22Rv1 (cell line): Measurements from ENCODE around the gene NOC2L.

ENCODE experiments used
- H3K27ac ChIP-seq: fragments of 450-650 bp; 2 replicates; pipeline ENCODE4 v1.5.1; 2017
- CTCF ChIP-seq: fragments of 450-650 bp; IDR thresholded peaks from 2 replicates; pipeline ENCODE4 v1.5.1; 2017; ENCODE audit warnings: mild to moderate bottlenecking
- ZFX ChIP-seq: fragments of 450-650 bp; IDR thresholded peaks from 2 replicates; pipeline ENCODE4 v1.6.1; 2017; ENCODE audit warnings: antibody characterized with exemption, borderline replicate concordance

The NOC2L gene

DNA sequence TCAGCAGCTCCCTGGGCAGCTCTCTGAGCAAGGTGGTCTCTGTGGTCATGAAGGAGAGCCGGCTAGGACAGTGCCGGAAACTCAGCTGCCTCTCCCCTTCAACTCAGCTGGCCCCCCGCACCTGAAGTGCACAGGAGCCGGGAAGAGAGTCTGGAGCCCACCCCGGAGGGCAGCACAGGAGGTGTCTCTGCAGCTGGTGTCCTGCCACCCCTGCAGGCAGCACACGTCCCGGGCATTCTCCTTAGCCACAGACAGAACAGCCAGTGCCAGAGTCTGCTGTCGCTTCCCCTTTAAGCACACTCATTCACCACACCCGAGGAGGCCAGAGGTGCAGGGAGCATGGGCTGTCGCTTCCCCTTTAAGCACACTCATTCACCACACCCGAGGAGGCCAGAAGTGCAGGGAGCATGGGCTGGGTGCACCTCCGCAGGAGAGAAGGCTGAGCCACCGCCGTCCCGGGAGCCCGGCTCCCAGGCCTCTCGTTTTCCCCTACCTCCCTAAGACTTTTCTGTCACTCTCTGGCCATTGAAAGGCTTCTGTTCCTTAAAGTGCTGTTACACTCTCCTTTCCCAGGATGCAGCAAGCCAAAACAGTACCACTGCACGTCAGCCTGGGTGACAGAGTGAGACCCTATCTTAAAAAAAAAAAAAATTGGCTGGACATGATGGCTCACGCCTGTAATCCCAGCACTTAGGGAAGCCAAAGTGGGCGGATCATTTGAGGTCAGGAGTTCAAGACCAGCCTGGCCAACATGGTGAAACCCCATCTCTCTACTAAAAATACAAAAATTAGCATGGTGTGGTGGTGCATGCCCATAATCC is 52.2 kb downstream of the NOC2L start:
- peak overlapping the region; percentile 62 for H3K27ac ChIP-seq

GRCh38 chr1:905811-906599 is 53.1 kb downstream of the NOC2L start:
- TF ChIP-seq ZFX (no peak), CTCF (no peak)
- H3K27ac ChIP-seq = peak overlapping the region; percentile 62

More for the DNA sequence above, 52.2 kb downstream of the NOC2L start:
- TF ChIP-seq CTCF (no peak), ZFX (no peak)

GRCh38 chr1:905071-905749 is 53.8 kb downstream of the NOC2L start:
- TF ChIP-seq ZFX (no peak), CTCF (no peak)
- peak overlapping the region; percentile 62 for H3K27ac ChIP-seq

DNA sequence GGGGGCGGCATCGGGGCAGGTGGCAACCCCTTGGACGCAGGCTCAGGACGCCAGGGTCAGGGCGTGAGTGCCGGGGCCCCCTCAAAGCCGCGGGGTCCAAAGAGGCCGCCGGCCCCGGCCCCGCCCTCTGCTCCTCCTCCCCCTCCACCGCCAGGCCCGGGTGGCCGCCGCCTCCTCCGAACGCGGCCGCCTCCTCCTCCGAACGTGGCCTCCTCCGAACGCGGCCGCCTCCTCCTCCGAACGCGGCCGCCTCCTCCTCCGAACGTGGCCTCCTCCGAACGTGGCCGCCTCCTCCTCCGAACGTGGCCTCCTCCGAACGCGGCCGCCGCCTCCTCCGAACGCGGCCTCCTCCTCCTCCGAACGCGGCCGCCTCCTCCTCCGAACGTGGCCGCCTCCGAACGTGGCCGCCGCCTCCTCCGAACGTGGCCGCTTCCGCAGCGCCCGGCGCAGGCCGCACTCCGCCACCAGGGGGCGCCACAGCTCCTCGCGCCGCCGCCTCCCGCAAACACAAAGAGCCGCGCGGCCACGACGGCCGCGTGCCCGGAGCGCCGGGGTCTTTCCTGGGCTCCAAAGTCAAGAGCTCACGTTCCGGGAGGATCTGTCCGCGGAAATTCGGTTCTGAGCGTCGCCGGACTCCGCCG is 54.6 kb downstream of the NOC2L start:
- peak overlapping the region; percentile 62 for H3K27ac ChIP-seq
- no peak for TF ChIP-seq ZFX
- peak; percentile 93 for TF ChIP-seq CTCF

DNA sequence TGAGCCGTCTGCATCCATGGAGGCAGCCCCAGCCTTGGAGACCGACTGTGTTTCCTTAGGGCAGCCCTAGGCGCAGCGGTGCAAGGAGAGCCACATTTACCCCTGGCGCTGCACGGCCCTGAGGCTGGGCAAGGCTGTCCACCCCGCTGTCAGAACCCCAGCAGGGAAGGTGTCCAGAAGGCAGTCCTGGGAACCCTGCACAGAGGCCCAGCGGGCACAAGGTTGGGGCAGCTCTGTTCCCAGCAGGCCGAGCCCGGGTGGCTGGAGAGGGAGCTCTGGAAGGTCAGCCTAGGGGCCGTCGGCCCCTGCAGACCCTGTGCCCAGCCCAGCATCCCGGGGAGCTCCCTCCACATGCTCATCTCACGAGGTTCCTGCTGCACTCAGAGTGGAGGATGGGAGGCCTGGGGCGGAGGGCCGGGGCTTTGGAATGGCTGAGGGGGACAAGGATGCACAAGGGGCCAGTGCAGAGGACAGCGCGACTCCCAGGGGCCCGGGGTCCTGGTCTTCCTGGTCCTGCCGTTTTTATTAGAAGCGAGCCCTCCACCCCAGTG is 55.3 kb downstream of the NOC2L start:
- H3K27ac ChIP-seq = peak overlapping the region; percentile 62
- TF ChIP-seq CTCF (no peak), ZFX (no peak)

GRCh38 chr1:903305-903704 is 55.8 kb downstream of the NOC2L start:
- TF ChIP-seq CTCF (no peak), ZFX (no peak)
- no peak overlapping the region for H3K27ac ChIP-seq
